Natural killer cell (primary cell): ENCODE measurements around the gene SMARCD3. TPM values are rescaled to one million over a fixed set of nuclear protein-coding genes. Genes with fewer than 3 reads are reported as not detected.

Experiments used
- ATAC-seq, 3 donors: fragments of 150-1000 bp in 2 of 3; fragments of 200-7000 bp in 1 of 3; cut with Tn5 transposase; 1 replicate in 1 of 3; 2 replicates in 2 of 3; pipeline ENCODE4 v1.10.0; 2021; ENCODE audit warnings: mild to moderate bottlenecking in 2 of 3, moderate library complexity in 2 of 3
- DNase-seq, 2 donors: peaks; one replicate each; pipeline versions ENCODE4 v3.0.0 to v3.0.0-alpha.2; 2013 to 2021; ENCODE audit warnings: mixed read lengths in 1 of 2
- H3K27ac ChIP-seq: one replicate; pipeline ENCODE4 v1.5.1; 2013; ENCODE audit warnings: mild to moderate bottlenecking, low read length
- H3K27me3 ChIP-seq: one replicate; pipeline ENCODE4 v1.6.1; 2013; ENCODE audit warnings: low read length; ENCODE audit not compliant: control insufficient read depth, insufficient read depth
- H3K36me3 ChIP-seq: one replicate; pipeline ENCODE4 v1.6.1; 2013; ENCODE audit warnings: low read length; ENCODE audit not compliant: control insufficient read depth, insufficient read depth
- H3K4me1 ChIP-seq: one replicate; pipeline ENCODE4 v1.6.1; 2013; ENCODE audit warnings: low read length; ENCODE audit not compliant: control insufficient read depth, insufficient read depth
- H3K4me3 ChIP-seq: one replicate; pipeline ENCODE4 v1.5.1; 2013; ENCODE audit warnings: low read length
- H3K9me3 ChIP-seq: one replicate; pipeline ENCODE4 v1.6.1; 2013; ENCODE audit warnings: low read length; ENCODE audit not compliant: control insufficient read depth, insufficient read depth
- H3K27ac Mint-ChIP-seq, 2 donors: one replicate each; pipeline ENCODE4 v1.8.0; 2022; ENCODE audit warnings: mild to moderate bottlenecking in 2 of 2, mixed read lengths in 2 of 2, moderate library complexity in 1 of 2
- H3K27me3 Mint-ChIP-seq, 2 donors: one replicate each; pipeline ENCODE4 v1.8.0; 2022; ENCODE audit warnings: low read depth in 2 of 2, mixed read lengths in 2 of 2
- H3K36me3 Mint-ChIP-seq: one replicate; pipeline ENCODE4 v1.8.0; 2022; ENCODE audit warnings: mixed read lengths
- H3K4me1 Mint-ChIP-seq, 2 donors: one replicate each; pipeline ENCODE4 v1.8.0; 2022; ENCODE audit warnings: mixed read lengths in 2 of 2
- H3K4me3 Mint-ChIP-seq: one replicate; pipeline ENCODE4 v1.8.0; 2022; ENCODE audit warnings: mild to moderate bottlenecking, moderate library complexity, mixed read lengths
- H3K9me3 Mint-ChIP-seq, 2 donors: one replicate each; pipeline ENCODE4 v1.8.0; 2022; ENCODE audit warnings: mixed read lengths in 2 of 2
- WGBS: methylation state at CpG from one replicate; pipeline ENCODE4 v1.1.7; 2013; ENCODE audit warnings: missing lambda C conversion rate; ENCODE audit not compliant: insufficient coverage; 5-methylcytosine and 5-hydroxymethylcytosine counted together
- intact Hi-C: fragments of 100-400 bp; cut with micrococcal nuclease; formaldehyde crosslinking; loops from one replicate; pipeline ENCODE4 v1.14.2; 2022
- total RNA-seq, 4 donors: library from RNA; stranded (reverse); fragments of 120-200 nt in 1 of 4; gene quantifications; one replicate each; pipeline versions ENCODE4 v1.2.3 to v1.2.4, GENCODE V29; 2013 to 2022
- TF ChIP-seq, protein P1 (sequence below): fragments of 200-600 bp; IDR thresholded peaks from one replicate; pipeline ENCODE4 v1.8.0; 2022; ENCODE audit warnings: antibody characterized with exemption

Gene SMARCD3
- total RNA-seq, 3 donors from 2014 or later (not counting 1 experiment from before 2014, with no cell fraction given), result 3.1 to 8.7 (median 6.5) TPM

DNA sequence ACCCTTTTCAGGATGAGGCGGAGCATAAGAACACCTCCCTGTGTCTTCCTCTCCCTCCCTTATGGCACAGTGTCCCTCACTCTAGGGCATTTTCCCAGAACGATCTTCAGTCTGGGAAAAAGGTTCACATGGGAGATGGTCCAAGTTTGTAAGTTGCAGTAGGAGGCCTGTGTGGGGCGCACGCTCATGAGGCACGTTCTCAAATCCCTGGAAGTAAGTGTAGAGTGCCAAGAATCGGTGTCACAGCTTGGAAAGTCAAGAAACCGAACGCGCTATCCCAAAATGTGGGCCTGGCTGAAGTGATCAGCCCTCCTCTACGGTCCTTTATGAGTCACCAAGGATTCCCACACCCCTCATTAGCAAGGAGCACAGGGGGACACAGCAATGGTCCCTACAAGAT, 23.9 kb upstream of the SMARCD3 start:
- 85% methylated on average over 10 of the region's 10 CpGs for WGBS
- Histone ChIP-seq H3K4me3 (no peak overlapping the region), H3K9me3 (no peaks in the 10 kb centered on the region), H3K36me3 (no peaks in the 10 kb centered on the region), H3K27me3 (peaks cover 2% of the 10 kb centered on the region), H3K27ac (no peak overlapping the region), H3K4me1 (peaks cover 47% of the 10 kb centered on the region)
- Mint-ChIP-seq H3K4me3 (no peak overlapping the region), H3K36me3 (no peaks in the 10 kb centered on the region), H3K27me3 (peaks cover 12 to 19% of the 10 kb centered on the region in 2 donors), H3K4me1 (peaks cover 0 to 17% of the 10 kb centered on the region in 2 donors), H3K9me3 (no peaks in the 10 kb centered on the region), H3K27ac (no peak overlapping the region)
- no peak for ATAC-seq
- intact Hi-C loops, result no loop called here
- no peak for DNase-seq
- TF ChIP-seq, protein P1, sequence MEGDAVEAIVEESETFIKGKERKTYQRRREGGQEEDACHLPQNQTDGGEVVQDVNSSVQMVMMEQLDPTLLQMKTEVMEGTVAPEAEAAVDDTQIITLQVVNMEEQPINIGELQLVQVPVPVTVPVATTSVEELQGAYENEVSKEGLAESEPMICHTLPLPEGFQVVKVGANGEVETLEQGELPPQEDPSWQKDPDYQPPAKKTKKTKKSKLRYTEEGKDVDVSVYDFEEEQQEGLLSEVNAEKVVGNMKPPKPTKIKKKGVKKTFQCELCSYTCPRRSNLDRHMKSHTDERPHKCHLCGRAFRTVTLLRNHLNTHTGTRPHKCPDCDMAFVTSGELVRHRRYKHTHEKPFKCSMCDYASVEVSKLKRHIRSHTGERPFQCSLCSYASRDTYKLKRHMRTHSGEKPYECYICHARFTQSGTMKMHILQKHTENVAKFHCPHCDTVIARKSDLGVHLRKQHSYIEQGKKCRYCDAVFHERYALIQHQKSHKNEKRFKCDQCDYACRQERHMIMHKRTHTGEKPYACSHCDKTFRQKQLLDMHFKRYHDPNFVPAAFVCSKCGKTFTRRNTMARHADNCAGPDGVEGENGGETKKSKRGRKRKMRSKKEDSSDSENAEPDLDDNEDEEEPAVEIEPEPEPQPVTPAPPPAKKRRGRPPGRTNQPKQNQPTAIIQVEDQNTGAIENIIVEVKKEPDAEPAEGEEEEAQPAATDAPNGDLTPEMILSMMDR, result no peak

DNA sequence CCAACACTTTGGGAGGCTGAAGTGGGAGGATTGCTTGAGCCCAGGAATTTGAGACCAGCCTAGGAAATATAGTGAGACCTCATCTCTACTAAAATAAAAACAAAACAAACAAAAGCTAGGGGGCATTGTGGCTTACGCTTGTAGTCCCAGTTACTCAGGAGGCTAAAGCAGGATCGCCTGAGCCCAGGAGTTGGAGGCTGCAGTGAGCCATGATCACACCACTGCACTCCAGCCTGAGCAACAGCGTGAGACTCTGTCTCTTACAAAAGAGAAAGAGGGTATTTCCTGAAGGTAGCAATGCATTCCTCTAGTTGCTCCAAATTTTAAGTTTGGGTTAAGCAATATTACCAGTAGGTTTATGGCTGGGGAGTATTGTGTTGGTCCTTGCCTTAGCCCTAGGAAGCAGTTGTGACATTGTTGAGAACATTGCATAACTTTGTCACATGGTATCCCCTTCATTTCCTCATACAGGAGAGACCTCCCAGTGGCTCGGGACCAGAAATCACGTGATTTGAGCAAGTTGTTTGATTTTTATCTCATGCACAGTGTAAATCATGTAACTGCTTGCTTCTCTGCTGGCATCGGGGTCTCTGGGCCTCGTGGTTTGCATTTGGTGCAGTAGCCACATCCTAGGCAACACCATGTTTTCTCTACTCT, 23.3 kb upstream of the SMARCD3 start:
- peaks cover 0 to 13% of the 10 kb centered on the region in 2 donors for H3K4me1 Mint-ChIP-seq
- Histone ChIP-seq H3K4me3 (no peak overlapping the region), H3K27ac (no peak overlapping the region), H3K27me3 (peaks cover 2% of the 10 kb centered on the region), H3K4me1 (peaks cover 43% of the 10 kb centered on the region), H3K9me3 (no peaks in the 10 kb centered on the region), H3K36me3 (no peaks in the 10 kb centered on the region)
- TF ChIP-seq, protein P1, result no peak
- 37% methylated on average over 7 of the region's 7 CpGs for WGBS
- peaks cover 12 to 19% of the 10 kb centered on the region in 2 donors for H3K27me3 Mint-ChIP-seq
- no peaks in the 10 kb centered on the region for H3K36me3 Mint-ChIP-seq
- ATAC-seq (peak in 2 of 3 donors; percentile 37 to 43), DNase-seq (peak in 1 of 2 donors; percentile 50)
- no peak overlapping the region for H3K27ac Mint-ChIP-seq
- intact Hi-C loops, result no loop called here
- H3K4me3 Mint-ChIP-seq, result no peak overlapping the region
- H3K9me3 Mint-ChIP-seq, result no peaks in the 10 kb centered on the region

DNA sequence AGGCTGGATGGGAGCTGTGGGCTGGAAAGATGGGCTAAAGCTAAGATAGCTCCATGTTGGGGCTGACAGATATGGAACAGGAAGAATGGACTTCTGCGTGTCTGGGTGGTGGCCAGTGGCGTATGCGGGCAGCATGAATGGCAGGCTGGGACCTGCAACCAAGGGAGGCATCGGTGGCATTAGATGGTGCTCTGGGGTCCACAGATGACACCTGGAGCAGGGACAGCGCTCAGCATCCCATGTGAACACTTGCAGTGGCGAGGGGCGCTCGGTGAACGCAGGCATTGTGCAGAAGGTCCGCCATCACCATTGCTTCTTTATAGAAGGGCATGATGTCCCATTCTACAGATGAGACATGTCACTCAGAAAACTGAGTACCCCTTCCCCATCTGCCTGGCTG, 21.0 kb upstream of the SMARCD3 start:
- H3K4me1 ChIP-seq, result peaks cover 24% of the 10 kb centered on the region
- TF ChIP-seq, protein P1, result no peak
- no peak for ATAC-seq
- H3K4me1 Mint-ChIP-seq, result no peaks in the 10 kb centered on the region
- intact Hi-C loops, result no loop called here
- no peak for DNase-seq
- H3K27ac Mint-ChIP-seq, result no peak overlapping the region
- H3K4me3 ChIP-seq, result no peak overlapping the region
- H3K9me3 Mint-ChIP-seq, result no peaks in the 10 kb centered on the region
- peaks cover 4 to 5% of the 10 kb centered on the region in 2 donors for H3K27me3 Mint-ChIP-seq
- no peaks in the 10 kb centered on the region for H3K36me3 Mint-ChIP-seq
- peaks cover 2% of the 10 kb centered on the region for H3K27me3 ChIP-seq
- no peaks in the 10 kb centered on the region for H3K36me3 ChIP-seq
- no peak overlapping the region for H3K4me3 Mint-ChIP-seq
- H3K27ac ChIP-seq, result no peak overlapping the region
- no peaks in the 10 kb centered on the region for H3K9me3 ChIP-seq
- WGBS, result 96% methylated on average over 10 of the region's 10 CpGs
